HG03432 (cell line): ENCODE data around the gene KIF26B.

Source experiments
- ATAC-seq: cut with Tn5 transposase; IDR thresholded peaks from one replicate; pipeline ENCODE4 v1.9.1; 2021; ENCODE audit warnings: mild to moderate bottlenecking, moderate library complexity; ENCODE audit not compliant: unreplicated experiment

The KIF26B gene

GRCh38 chr1:245409341-245410195, 254.8 kb downstream of the KIF26B start:
- ATAC-seq, result no peak

- no peak for ATAC-seq
Measured at GRCh38 chr1:245411245-245412036, 256.7 kb downstream of the KIF26B start.

- ATAC-seq, result no peak
Measured at GRCh38 chr1:245412306-245412705, 257.5 kb downstream of the KIF26B start.

DNA sequence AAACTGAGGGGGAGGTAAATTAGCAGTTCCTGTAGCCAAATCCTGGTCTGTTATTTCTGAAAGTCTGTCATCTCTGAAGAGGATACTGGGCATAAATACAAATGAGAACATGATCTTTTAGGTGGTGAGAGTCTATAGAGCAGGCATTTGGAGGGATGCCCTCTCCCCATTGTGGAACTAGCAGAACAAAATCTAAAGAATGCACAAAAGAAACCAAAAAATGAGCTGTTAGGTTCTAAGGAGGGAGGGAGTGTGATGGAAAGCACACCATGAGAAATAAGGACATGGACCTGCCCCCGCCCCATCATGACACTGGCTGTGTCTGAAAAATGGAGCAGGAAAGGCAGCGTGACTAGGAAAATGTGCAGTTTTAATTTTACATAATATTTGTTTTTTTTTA, 262.0 kb downstream of the KIF26B start:
- ATAC-seq, result no peak

DNA sequence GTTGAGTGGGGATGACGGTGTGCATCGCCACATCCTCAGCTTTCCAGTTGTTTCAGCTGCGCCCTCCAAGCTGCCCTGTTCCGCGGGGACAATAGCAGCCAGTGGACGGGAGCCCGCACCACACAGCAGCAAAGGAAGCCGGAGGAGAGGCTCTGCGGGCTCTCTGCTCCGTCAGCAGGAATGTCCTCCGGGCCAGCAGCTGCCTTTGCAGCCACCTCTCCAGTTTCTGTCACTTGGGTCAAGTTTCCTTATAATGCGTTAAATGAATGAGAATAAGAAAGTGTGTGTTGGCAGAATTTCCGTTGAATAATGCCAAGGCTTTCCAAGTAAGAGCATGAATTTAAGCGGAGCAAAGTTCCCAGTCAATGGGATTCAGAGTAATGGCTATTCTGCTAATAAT, 263.3 kb downstream of the KIF26B start:
- no peak for ATAC-seq

GRCh38 chr1:245419461-245419978, 264.7 kb downstream of the KIF26B start:
- ATAC-seq, result no peak

DNA sequence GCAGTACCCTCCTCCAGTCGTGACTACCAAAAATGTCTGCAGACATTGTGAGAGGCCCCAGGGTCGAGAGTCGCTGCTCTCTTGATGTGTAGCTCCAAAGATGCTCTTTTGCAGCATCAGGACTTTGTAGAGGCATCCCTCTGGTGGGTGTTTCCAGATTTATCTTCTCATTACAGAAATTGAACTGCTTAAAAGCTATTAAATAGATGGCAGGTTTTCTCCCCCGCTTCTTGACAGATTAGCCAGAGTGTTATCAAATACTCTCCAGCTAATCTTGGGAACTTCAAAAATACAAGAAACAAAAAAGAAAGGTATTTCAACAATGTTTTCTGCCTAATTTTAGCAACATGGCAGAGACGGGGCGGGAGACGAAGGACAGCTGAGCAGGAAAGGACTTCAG, 265.2 kb downstream of the KIF26B start:
- no peak for ATAC-seq

DNA sequence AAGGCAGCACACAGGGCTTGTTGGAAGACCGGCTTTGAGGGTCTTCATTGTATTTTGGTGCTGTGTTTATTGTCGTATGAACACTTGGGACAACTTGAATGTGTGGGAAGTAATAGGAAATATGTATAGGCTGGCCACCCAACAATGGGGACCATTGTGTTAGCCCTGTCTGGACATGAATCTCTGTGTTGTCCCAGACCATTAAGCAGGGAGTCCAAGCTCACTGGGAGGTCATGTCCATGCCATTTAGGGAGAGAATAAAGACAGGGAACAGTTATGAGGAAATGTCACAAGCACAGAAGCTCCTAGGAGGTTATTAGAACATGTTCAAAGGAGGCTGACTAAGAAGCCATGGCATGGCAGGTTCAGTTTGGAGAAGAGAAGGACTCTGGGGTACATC, 266.1 kb downstream of the KIF26B start:
- no peak for ATAC-seq

DNA sequence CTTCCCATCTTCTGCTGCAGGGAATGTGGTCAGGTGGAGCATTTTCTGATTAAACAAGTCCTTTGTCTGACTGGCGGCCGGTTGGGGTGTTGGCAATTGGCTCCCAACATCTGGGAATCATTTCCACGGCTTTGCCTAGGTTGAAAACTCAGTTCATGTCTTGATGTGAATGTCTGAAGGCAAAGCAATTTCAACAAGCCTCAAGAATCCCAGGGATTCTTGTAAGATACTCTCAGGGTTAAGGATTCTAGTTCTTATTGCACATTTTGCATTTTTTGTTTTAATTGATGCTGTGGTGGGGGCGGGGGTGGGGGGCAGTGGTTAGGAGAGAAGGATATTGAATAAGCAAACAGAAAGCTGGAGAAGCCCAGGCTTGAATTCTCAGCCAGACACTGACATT, 273.9 kb downstream of the KIF26B start:
- no peak for ATAC-seq

DNA sequence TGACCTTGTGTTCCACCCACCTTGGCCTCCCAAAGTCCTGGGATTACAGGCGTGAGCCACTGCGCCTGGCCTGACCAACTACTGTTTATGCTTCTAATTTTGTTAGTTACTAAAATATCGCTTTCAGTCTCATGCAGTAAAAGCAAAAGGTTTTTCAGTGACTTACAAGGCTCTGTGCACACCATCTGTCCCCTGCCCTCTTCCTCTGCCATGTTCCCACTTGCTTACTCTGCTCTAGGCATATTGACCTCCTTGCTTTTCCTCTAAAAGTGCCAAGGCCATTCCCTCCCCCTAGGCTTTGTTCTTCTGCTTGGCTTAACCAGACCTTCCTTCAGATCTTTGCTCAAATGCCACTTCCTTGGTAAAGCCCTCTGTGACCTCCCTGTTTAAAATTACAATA, 276.9 kb downstream of the KIF26B start:
- no peak for ATAC-seq

- no peak for ATAC-seq
Measured at GRCh38 chr1:245432228-245432875, 277.6 kb downstream of the KIF26B start.

DNA sequence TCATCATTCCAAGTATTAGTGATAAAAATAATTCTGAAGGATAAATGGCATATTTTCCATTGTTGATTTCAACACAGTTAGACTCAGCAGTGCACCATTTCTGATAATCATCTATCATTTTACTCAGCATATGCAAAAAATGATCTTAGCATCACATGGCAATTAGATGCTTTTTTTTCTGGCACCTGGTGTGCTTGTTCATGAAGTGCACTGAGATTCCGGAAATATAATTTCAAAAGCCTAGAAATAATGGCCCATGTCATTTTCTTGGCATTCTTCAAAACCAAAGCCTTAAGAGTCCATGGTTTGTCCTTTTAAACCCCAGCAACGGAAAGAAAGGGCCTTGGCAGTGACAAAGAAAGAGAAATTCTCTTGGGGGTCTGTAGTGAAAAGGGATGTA, 278.8 kb downstream of the KIF26B start:
- no peak for ATAC-seq

DNA sequence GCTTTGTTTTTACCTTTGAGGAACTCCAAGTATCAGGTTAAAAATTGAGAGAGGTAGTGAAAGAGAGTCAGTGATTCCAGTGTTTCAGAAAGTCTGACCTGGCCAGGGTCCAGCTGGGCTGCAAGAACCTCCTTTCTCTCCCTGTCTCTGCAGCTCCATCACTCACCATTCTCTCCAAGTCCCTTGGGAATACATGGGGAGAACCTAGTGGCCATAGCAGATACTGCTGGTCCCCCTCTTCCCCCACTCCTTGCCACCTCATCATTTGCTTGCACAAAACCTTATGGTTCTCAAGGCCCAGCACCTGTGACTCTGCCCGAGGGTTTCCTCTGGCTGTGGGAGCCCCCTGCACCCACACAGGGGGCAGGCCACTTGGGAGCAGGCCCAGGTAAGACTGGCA, 279.5 kb downstream of the KIF26B start:
- no peak for ATAC-seq

DNA sequence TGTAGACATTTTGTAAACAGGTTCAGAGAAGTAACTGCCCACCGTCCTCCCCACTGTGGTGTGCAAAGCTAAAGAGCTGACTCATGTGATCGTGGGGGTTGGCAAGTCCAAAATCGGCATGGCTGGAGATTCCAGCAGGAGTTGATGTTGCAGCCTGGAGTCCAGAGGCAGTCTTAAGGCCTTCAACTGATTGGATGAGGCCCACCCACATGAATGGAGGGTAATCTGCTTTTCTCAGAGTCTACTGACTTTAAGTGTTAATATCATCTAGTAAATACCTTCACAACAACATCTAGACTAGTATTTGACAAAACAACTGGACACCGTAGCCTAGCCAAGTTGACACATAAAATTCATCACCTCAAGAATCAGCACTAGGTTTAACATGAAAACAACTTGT, 281.6 kb downstream of the KIF26B start:
- ATAC-seq, result no peak

- ATAC-seq, result no peak
Measured at GRCh38 chr1:245437369-245438062, 282.7 kb downstream of the KIF26B start.

GRCh38 chr1:245440922-245441321, 286.1 kb downstream of the KIF26B start:
- no peak for ATAC-seq

DNA sequence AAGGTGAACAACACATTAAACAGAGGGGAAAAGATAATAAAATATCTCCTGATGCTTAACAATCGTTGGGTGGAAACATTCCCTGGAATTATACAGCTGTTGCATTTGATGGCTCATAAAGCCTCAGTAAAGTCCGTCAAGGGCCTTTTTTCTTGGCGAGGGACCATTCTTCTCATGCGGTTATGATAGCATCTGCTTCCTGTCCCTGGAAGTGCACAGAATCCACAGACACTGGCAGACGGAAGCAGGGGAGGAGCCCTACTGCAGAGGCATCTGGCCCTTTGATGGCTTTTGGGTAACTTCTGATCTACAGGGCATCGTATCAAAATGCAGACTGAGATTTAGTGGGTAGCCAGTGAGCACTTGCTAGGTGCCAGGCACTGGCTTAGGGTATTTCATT, 286.9 kb downstream of the KIF26B start:
- no peak for ATAC-seq

- no peak for ATAC-seq
Measured at GRCh38 chr1:245444147-245444828, 289.5 kb downstream of the KIF26B start.

- ATAC-seq, result no peak
Measured at GRCh38 chr1:245444945-245445344, 290.2 kb downstream of the KIF26B start.

DNA sequence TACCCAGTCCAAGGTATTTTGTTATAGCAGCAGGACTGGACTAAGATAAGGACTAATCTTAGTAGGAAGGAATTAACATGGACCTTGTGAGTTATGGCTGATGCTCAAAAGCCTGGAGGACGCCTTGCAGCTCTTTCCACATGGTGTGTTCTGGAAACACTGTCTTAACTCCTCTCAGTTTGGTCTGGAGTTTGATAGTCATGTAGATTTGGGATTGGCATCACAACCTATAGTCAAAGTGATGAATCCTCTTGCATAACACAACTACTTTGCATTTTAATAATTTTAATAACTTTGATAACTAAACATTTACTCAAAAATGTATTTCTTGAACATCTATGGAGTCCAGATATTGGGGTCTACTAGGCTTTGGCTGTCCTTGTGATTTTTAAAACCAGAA, 293.7 kb downstream of the KIF26B start:
- no peak for ATAC-seq
